HG02678 (cell line): Measurements from ENCODE around the gene TMEM50B.
"Not testable (repeated sequence)": the region's sequence is repeated elsewhere in the genome, so short reads cannot be mapped to it uniquely, and the experiment has no call there.

Experiments
- ATAC-seq: cut with Tn5 transposase; IDR thresholded peaks from one replicate; pipeline ENCODE4 v1.9.1; 2021; ENCODE audit warnings: mild to moderate bottlenecking, moderate library complexity; ENCODE audit not compliant: unreplicated experiment

TMEM50B gene

GRCh38 chr21:33478935-33479678 is 667 bp downstream of the TMEM50B start:
- peak; percentile 22 for ATAC-seq

- no peak for ATAC-seq
Measured at GRCh38 chr21:33478182-33478581, 1.6 kb downstream of the TMEM50B start.

- ATAC-seq = no peak
Measured at GRCh38 chr21:33477066-33477465, 2.7 kb downstream of the TMEM50B start.

- no peak for ATAC-seq
Measured at GRCh38 chr21:33473344-33473743, 6.4 kb downstream of the TMEM50B start.

- no peak for ATAC-seq
Measured at GRCh38 chr21:33470701-33471100, 9.1 kb downstream of the TMEM50B start.

- ATAC-seq = not testable (repeated sequence)
Measured at GRCh38 chr21:33469183-33469582, 10.6 kb downstream of the TMEM50B start.

- no peak for ATAC-seq
Measured at GRCh38 chr21:33461538-33462250, 18.1 kb downstream of the TMEM50B start.

GRCh38 chr21:33458861-33459260 is 20.9 kb downstream of the TMEM50B start:
- ATAC-seq = no peak

GRCh38 chr21:33455686-33456446 is 23.9 kb downstream of the TMEM50B start:
- no peak for ATAC-seq

- no peak for ATAC-seq
Measured at GRCh38 chr21:33452362-33452761, 27.4 kb downstream of the TMEM50B start.

GRCh38 chr21:33451634-33452071 is 28.1 kb downstream of the TMEM50B start:
- no peak for ATAC-seq

- no peak for ATAC-seq
Measured at GRCh38 chr21:33449616-33450015, 30.2 kb downstream of the TMEM50B start.

GRCh38 chr21:33446620-33447019 is 33.2 kb downstream of the TMEM50B start:
- ATAC-seq = not testable (repeated sequence)

GRCh38 chr21:33444499-33444898 is 35.3 kb downstream of the TMEM50B start:
- ATAC-seq = no peak

- ATAC-seq = no peak
Measured at GRCh38 chr21:33443194-33443593, 36.6 kb downstream of the TMEM50B start.

GRCh38 chr21:33441489-33442477 is 38.0 kb downstream of the TMEM50B start:
- peak; percentile 63 for ATAC-seq

GRCh38 chr21:33437140-33437539 is 42.6 kb downstream of the TMEM50B start:
- no peak for ATAC-seq

GRCh38 chr21:33434770-33435360 is 44.9 kb downstream of the TMEM50B start:
- peak; percentile 78 for ATAC-seq

GRCh38 chr21:33433425-33434114 is 46.2 kb downstream of the TMEM50B start:
- no peak for ATAC-seq
